Adipocyte (in vitro differentiated cells): ENCODE data around the gene UPK3B.
"Not testable (repeated sequence)": the region's sequence is repeated elsewhere in the genome, so short reads cannot be mapped to it uniquely, and the experiment has no call there.

ENCODE experiments used
- DNase-seq: peaks from one replicate; pipeline ENCODE4 v3.0.0-alpha.2; 2015; ENCODE audit warnings: low read depth
- H3K27me3 ChIP-seq: replicated peaks from 2 replicates; pipeline ENCODE4 v1.7.0; 2013; ENCODE audit warnings: mild to moderate bottlenecking, low read length, moderate library complexity; ENCODE audit not compliant: control insufficient read depth, insufficient read depth
- H3K36me3 ChIP-seq: 2 replicates; pipeline ENCODE4 v1.7.0; 2013; ENCODE audit warnings: low read length, mild to moderate bottlenecking, moderate library complexity; ENCODE audit not compliant: control insufficient read depth, insufficient read depth, severe bottlenecking
- H3K4me1 ChIP-seq: 2 replicates; pipeline ENCODE4 v1.7.0; 2013; ENCODE audit warnings: mild to moderate bottlenecking, low read length, moderate library complexity; ENCODE audit not compliant: control insufficient read depth, insufficient read depth
- H3K4me3 ChIP-seq: 2 replicates; pipeline ENCODE4 v1.7.0; 2013; ENCODE audit warnings: mild to moderate bottlenecking, low read length, moderate library complexity
- H3K9ac ChIP-seq: 2 replicates; pipeline ENCODE4 v1.7.0; 2013; ENCODE audit warnings: mild to moderate bottlenecking, low read length, moderate library complexity
- H3K9me3 ChIP-seq: 2 replicates; pipeline ENCODE4 v1.7.0; 2013; ENCODE audit warnings: mild to moderate bottlenecking, low read length, moderate library complexity; ENCODE audit not compliant: control insufficient read depth

UPK3B gene

GRCh38 chr7:76497918-76498582 is 12.3 kb upstream of the UPK3B start:
- DNase-seq, H3K4me3 ChIP-seq, H3K9me3 ChIP-seq, H3K9ac ChIP-seq, H3K27me3 ChIP-seq, H3K36me3 ChIP-seq, H3K4me1 ChIP-seq: not testable (repeated sequence)

GRCh38 chr7:76498583-76499200 is 11.7 kb upstream of the UPK3B start:
- H3K27me3 ChIP-seq, DNase-seq, H3K36me3 ChIP-seq, H3K9ac ChIP-seq, H3K9me3 ChIP-seq, H3K4me3 ChIP-seq, H3K4me1 ChIP-seq: not testable (repeated sequence)

- H3K9ac ChIP-seq, DNase-seq, H3K27me3 ChIP-seq, H3K4me3 ChIP-seq, H3K9me3 ChIP-seq, H3K36me3 ChIP-seq, H3K4me1 ChIP-seq: not testable (repeated sequence)
Measured at GRCh38 chr7:76499201-76499923, 11.0 kb upstream of the UPK3B start.

- not testable (repeated sequence) for H3K4me3 ChIP-seq, H3K36me3 ChIP-seq, H3K4me1 ChIP-seq, H3K27me3 ChIP-seq, DNase-seq, H3K9ac ChIP-seq, H3K9me3 ChIP-seq
Measured at GRCh38 chr7:76499924-76500241, 10.5 kb upstream of the UPK3B start.

GRCh38 chr7:76502224-76502623 is 8.1 kb upstream of the UPK3B start:
- not testable (repeated sequence) for H3K4me3 ChIP-seq, H3K36me3 ChIP-seq, DNase-seq, H3K9ac ChIP-seq, H3K27me3 ChIP-seq, H3K4me1 ChIP-seq, H3K9me3 ChIP-seq

- H3K4me3 ChIP-seq, H3K9me3 ChIP-seq, H3K9ac ChIP-seq, H3K4me1 ChIP-seq, DNase-seq, H3K36me3 ChIP-seq, H3K27me3 ChIP-seq: not testable (repeated sequence)
Measured at GRCh38 chr7:76502836-76503235, 7.5 kb upstream of the UPK3B start.

GRCh38 chr7:76503244-76503643 is 7.1 kb upstream of the UPK3B start:
- H3K4me3 ChIP-seq, DNase-seq, H3K36me3 ChIP-seq, H3K27me3 ChIP-seq, H3K9me3 ChIP-seq, H3K4me1 ChIP-seq, H3K9ac ChIP-seq: not testable (repeated sequence)

GRCh38 chr7:76504351-76505167 is 5.8 kb upstream of the UPK3B start:
- H3K36me3 ChIP-seq, H3K9ac ChIP-seq, DNase-seq, H3K27me3 ChIP-seq, H3K4me1 ChIP-seq, H3K4me3 ChIP-seq, H3K9me3 ChIP-seq: not testable (repeated sequence)

- no peaks in the 10 kb centered on the region for H3K27me3 ChIP-seq
- no peaks in the 10 kb centered on the region for H3K9me3 ChIP-seq
- peaks cover 9% of the 10 kb centered on the region for H3K36me3 ChIP-seq
- DNase-seq: no peak
- H3K4me3 ChIP-seq: no peak overlapping the region
- peaks cover 4% of the 10 kb centered on the region for H3K4me1 ChIP-seq
- H3K9ac ChIP-seq: no peak overlapping the region
Measured at GRCh38 chr7:76505168-76506080, 4.9 kb upstream of the UPK3B start.

GRCh38 chr7:76506081-76506440 is 4.3 kb upstream of the UPK3B start:
- Histone ChIP-seq H3K9ac (no peak overlapping the region), H3K36me3 (peaks cover 9% of the 10 kb centered on the region), H3K4me1 (peaks cover 4% of the 10 kb centered on the region), H3K9me3 (no peaks in the 10 kb centered on the region), H3K27me3 (no peaks in the 10 kb centered on the region), H3K4me3 (no peak overlapping the region)
- no peak for DNase-seq
